ENCODE measurements around the gene SLC38A8.

Gene SLC38A8

DNA sequence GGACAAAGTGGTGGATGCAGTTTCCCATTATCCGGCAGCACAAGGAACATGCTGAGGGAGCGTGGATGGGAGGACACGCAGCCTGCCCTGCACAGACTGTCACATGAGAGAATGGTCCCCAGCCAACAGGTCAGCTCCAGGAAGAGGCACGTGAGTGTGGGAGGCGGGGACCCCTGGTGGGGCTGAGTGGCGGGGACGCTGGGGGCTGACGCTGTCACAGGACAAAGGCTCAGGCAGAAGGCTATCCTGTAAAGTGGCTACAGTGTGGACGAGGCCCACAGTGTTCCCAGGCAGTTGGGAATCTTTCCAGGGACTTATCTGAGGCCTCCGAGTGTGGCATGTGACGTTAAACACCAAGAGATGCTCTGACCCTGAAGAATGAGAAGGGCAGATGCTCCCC is 43.7 kb upstream of the SLC38A8 start:
- ChIA-PET POLR2A (no interaction called here), CTCF (interaction anchor here (1.3 kb wide), 1 partner anchor 101 kb away, joined by 3 read pairs; no protein-coding TSS in a partner anchor)
- no peak for DNase-seq (ENCODE audit: extremely low spot score)
- TF ChIP-seq FOXM1 (IDR thresholded peaks at IDR 0.05; ENCODE audit: borderline replicate concordance), result no peak
- no peak for TF ChIP-seq TARDBP (IDR thresholded peaks at IDR 0.05)
- no peak for TF ChIP-seq HDGF (IDR thresholded peaks at IDR 0.05; ENCODE audit: borderline replicate concordance)
- no peak for TF ChIP-seq ZNF384 (IDR thresholded peaks at IDR 0.05)
- TF ChIP-seq FOXA1 (IDR thresholded peaks at IDR 0.05), result no peak
- no peak for TF ChIP-seq LEF1 (IDR thresholded peaks at IDR 0.05; ENCODE audit: borderline replicate concordance)
- no peak for TF ChIP-seq L3MBTL2 (conservative IDR thresholded peaks at IDR 0.05)

DNA sequence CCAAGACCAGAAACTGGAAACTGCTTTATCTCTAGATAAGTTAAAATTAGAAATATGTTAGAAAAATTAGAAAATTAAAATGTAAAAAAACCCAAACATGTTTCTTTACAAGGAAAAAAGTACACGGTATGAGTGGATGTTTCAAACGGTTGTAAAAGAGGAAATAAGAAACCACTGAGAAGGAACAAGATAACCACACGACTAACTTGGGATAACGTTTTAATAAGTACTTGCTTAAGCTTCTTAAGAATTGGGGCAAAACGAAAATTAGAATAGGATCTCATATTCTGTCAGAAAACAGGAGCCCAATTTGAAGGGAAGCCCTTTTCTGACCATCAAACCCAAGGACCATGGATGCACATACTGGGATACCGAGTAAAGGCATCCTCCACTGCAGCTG is 43.2 kb upstream of the SLC38A8 start:
- CTCF ChIA-PET, result no interaction called here
- TF ChIP-seq NFRKB (IDR thresholded peaks at IDR 0.05) (no peak), ZNF384 (IDR thresholded peaks at IDR 0.05) (no peak), FOXA1 (IDR thresholded peaks at IDR 0.05) (no peak), LEF1 (IDR thresholded peaks at IDR 0.05; ENCODE audit: borderline replicate concordance) (no peak), L3MBTL2 (conservative IDR thresholded peaks at IDR 0.05) (no peak), BHLHE40 (IDR thresholded peaks at IDR 0.05; ENCODE audit: borderline replicate concordance) (no peak), CTBP1 (IDR thresholded peaks at IDR 0.05; ENCODE audit: borderline replicate concordance) (no peak), FOXK2 (IDR thresholded peaks at IDR 0.05) (no peak), TARDBP (IDR thresholded peaks at IDR 0.05) (no peak)
- POLR2A ChIA-PET, result interaction anchor here (1.7 kb wide), 1 partner anchor 31 kb away, joined by 8 read pairs; the partner anchor contains the start of gene MBTPS1

DNA sequence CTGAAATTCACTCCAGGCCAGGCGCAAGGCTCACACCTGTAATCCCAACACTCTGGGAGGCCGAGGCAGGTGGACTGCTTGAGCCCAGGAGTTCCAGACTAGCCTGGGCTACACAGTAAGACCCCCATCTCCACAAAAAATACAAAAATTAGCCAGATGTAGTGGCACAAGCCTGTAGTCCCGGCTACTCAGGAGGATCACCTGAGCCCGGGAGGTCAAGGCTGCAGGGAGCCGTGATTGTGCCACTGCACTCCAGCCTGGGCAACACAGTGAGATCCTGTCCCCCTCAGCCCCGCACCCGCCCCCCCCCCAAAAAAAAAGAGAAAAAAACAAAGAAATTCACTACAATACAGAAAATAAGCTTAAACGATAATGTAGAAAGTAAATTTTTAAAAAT is 42.7 kb upstream of the SLC38A8 start:
- ChIA-PET POLR2A (interaction anchor here (1.7 kb wide), 1 partner anchor 32 kb away, joined by 8 read pairs; the partner anchor contains the start of gene MBTPS1), CTCF (interaction anchor here (1.0 to 1.1 kb wide), 2 partner anchors 25 to 102 kb away, joined by 3 to 5 read pairs; partner anchors contain the start of gene TAF1C)
- no peak for DNase-seq (ENCODE audit: extremely low spot score)
- TF ChIP-seq FOXM1 (IDR thresholded peaks at IDR 0.05; ENCODE audit: borderline replicate concordance) (no peak), ARNT (IDR thresholded peaks at IDR 0.05) (no peak), CTBP1 (IDR thresholded peaks at IDR 0.05; ENCODE audit: borderline replicate concordance) (no peak), SP1 (IDR thresholded peaks at IDR 0.05) (no peak), ZNF384 (IDR thresholded peaks at IDR 0.05) (no peak), FOXA1 (IDR thresholded peaks at IDR 0.05) (no peak), BHLHE40 (IDR thresholded peaks at IDR 0.05; ENCODE audit: borderline replicate concordance) (no peak), NFRKB (IDR thresholded peaks at IDR 0.05) (no peak)
- TF ChIP-seq, protein P1, sequence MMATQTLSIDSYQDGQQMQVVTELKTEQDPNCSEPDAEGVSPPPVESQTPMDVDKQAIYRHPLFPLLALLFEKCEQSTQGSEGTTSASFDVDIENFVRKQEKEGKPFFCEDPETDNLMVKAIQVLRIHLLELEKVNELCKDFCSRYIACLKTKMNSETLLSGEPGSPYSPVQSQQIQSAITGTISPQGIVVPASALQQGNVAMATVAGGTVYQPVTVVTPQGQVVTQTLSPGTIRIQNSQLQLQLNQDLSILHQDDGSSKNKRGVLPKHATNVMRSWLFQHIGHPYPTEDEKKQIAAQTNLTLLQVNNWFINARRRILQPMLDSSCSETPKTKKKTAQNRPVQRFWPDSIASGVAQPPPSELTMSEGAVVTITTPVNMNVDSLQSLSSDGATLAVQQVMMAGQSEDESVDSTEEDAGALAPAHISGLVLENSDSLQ (IDR thresholded peaks at IDR 0.05), result no peak

More for the DNA sequence above, 43.2 kb upstream of the SLC38A8 start:
- DNase-seq (ENCODE audit: extremely low spot score), result no peak

DNA sequence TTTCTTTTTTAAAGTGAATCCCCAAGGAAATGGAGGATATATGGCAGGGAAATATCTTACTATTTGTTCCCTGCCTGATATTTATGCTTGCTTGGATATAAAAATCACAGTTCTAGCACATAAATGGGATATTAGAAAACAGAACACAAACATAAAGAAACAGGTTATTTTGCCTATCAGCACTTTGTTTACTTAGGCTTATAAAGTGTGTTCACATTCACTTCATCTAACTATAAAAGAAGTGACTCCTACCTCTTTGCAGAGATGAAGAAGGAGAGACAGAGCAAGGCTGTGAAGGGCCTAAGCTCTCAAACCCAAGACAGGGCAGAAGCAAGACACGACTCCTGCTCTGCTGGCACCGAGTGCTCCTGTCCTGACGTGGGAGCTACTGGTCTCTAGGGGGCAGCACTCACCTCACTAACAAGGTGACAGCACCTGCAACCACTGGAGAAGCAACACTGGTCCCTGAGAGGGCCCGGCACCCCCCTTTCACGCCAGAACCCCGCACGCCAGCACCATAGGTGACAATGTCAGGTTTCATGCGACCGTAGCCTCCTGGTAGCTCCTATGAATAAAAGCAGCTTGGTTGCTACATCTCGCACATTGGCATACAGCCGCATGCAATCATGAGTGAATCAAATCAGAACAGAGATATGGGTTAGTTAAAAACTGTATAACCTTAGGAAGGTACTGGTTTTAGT is 42.1 kb upstream of the SLC38A8 start:
- CTCF ChIA-PET, result interaction anchor here (1.0 to 1.2 kb wide), 3 partner anchors 26 to 102 kb away, joined by 3 to 5 read pairs (median 5); partner anchors contain the start of gene TAF1C
- POLR2A ChIA-PET, result interaction anchor here (1.2 to 1.7 kb wide), 2 partner anchors 32 to 60 kb away, joined by 3 to 8 read pairs; partner anchors contain the start of genes DNAAF1, HSDL1 and MBTPS1
- TF ChIP-seq, protein P1 (IDR thresholded peaks at IDR 0.05), result no peak
- no peak for TF ChIP-seq NFRKB (IDR thresholded peaks at IDR 0.05)
- no peak for TF ChIP-seq ZNF384 (IDR thresholded peaks at IDR 0.05)
- TF ChIP-seq FOXM1 (IDR thresholded peaks at IDR 0.05; ENCODE audit: borderline replicate concordance), result no peak
- TF ChIP-seq FOXA1 (IDR thresholded peaks at IDR 0.05), result no peak
- no peak for TF ChIP-seq LEF1 (IDR thresholded peaks at IDR 0.05; ENCODE audit: borderline replicate concordance)
- TF ChIP-seq FOXK2 (IDR thresholded peaks at IDR 0.05), result no peak
- TF ChIP-seq BHLHE40 (IDR thresholded peaks at IDR 0.05; ENCODE audit: borderline replicate concordance), result no peak
- no peak for TF ChIP-seq TARDBP (IDR thresholded peaks at IDR 0.05)
- TF ChIP-seq ARNT (IDR thresholded peaks at IDR 0.05), result no peak
- TF ChIP-seq L3MBTL2 (conservative IDR thresholded peaks at IDR 0.05), result no peak
- no peak for TF ChIP-seq ELF4 (IDR thresholded peaks at IDR 0.05)
- no peak for TF ChIP-seq HDGF (IDR thresholded peaks at IDR 0.05; ENCODE audit: borderline replicate concordance)
- no peak for TF ChIP-seq SUZ12 (IDR thresholded peaks at IDR 0.05)
- no peak for TF ChIP-seq CTBP1 (IDR thresholded peaks at IDR 0.05; ENCODE audit: borderline replicate concordance)
- TF ChIP-seq SP1 (IDR thresholded peaks at IDR 0.05), result no peak
- peak; percentile 81 for DNase-seq (ENCODE audit: extremely low spot score)

DNA sequence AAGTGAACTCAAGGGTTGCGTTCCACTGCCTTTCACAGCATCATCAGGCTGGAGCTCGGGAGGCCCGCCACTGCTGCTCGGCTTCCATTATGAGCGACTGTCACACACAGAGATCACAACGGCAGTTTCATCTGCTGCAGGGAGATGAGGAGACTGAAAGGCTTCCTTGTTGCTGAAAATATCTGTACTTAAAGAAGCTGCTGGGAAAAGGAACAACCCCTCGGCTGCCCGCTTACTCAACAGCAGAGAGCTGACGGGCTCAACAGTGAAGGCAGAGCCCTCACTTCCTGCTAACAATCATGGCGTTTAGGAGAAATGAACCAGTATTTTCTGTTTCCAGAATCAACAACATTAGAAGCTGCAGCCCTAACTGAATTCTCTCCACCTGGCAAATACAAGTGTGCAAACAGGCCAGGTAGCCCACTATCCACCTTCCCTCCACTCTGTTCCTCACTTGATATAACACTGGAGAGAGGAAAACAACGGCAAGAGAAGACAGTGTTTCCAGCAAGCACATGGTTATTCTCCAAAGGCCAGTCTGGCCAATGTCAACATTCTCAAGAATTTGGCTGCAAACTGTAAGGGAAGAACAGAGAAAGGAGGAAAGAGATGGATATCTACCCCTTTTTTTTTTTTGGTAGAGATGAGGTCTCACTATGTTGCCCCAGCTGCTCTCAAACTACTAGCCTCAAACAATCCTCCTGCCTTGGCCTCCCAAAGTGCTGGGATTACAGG is 40.4 kb upstream of the SLC38A8 start:
- DNase-seq (ENCODE audit: extremely low spot score), result no peak
- ChIA-PET POLR2A (no interaction called here), CTCF (interaction anchor here (0.6 kb wide), 1 partner anchor 30 kb away, joined by 6 read pairs; no protein-coding TSS in a partner anchor)
- no peak for TF ChIP-seq FOXK2 (IDR thresholded peaks at IDR 0.05)

DNA sequence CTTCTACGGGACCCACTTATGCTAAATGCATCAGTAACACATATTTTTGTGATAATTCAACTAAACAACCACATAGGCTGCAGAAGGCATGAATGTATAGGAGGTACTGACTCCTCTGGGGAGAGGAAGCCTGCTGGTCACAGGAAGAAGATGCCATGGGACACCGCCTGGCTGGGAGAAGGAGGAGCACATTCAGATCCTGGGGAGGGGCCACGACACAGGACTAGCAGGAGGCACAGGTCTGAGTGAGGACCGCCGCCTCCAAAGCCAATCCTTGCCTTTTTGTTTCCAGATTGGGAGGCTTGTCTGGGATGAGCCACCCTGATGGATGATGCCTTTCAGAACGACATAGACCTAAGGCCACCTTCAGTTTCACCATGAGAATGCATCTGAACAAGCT is 39.5 kb upstream of the SLC38A8 start:
- DNase-seq (ENCODE audit: extremely low spot score), result no peak
- POLR2A ChIA-PET, result no interaction called here

More for the DNA sequence above, 39.5 kb upstream of the SLC38A8 start:
- CTCF ChIA-PET, result no interaction called here
- TF ChIP-seq, protein P1 (IDR thresholded peaks at IDR 0.05), result no peak
- no peak for TF ChIP-seq NFRKB (IDR thresholded peaks at IDR 0.05)
- TF ChIP-seq FOXA1 (IDR thresholded peaks at IDR 0.05), result no peak
- no peak for TF ChIP-seq FOXM1 (IDR thresholded peaks at IDR 0.05; ENCODE audit: borderline replicate concordance)
- no peak for TF ChIP-seq SP1 (IDR thresholded peaks at IDR 0.05)
- TF ChIP-seq ARNT (IDR thresholded peaks at IDR 0.05), result no peak
- TF ChIP-seq L3MBTL2 (conservative IDR thresholded peaks at IDR 0.05), result no peak
- no peak for TF ChIP-seq ELF4 (IDR thresholded peaks at IDR 0.05)
- TF ChIP-seq BHLHE40 (IDR thresholded peaks at IDR 0.05; ENCODE audit: borderline replicate concordance), result no peak
- no peak for TF ChIP-seq LEF1 (IDR thresholded peaks at IDR 0.05; ENCODE audit: borderline replicate concordance)
- TF ChIP-seq TARDBP (IDR thresholded peaks at IDR 0.05), result no peak
- no peak for TF ChIP-seq SUZ12 (IDR thresholded peaks at IDR 0.05)
- no peak for TF ChIP-seq HDGF (IDR thresholded peaks at IDR 0.05; ENCODE audit: borderline replicate concordance)
- TF ChIP-seq FOXK2 (IDR thresholded peaks at IDR 0.05), result no peak
